ENCODE data around the gene CTDP1.

Gene CTDP1

DNA sequence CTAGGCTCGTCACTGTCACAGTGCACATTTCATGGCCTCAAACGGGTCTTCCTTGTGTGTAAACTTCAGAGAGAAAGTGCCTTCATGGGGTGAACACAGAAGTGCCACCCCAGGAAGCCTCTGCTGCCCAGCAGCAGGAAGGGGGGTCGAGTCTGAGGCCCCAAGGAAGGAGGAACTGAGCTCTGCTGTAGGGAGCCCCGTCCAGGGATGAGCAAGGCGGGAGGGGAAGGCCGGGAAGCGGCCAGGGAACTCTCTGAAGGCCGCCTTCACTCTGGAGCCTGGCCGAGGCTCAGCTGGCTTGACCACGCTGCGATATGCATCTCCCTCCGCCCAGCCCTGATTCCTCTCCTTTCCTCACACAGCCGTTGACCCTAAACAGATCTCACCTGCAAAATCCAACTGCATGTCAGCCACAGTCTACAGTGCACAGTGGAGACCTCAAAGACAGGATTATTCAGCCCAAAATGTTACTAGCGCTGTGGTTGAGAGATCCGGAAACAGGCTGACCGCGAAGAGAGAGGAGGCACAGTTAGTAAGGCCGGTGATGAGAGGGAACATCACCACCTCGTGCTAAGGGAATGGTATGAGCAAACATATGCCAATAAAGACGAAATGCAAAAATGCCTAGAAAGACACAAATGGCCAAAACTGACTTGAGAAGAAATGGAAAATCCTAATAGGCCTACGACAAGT is 34.2 kb upstream of the CTDP1 start:
- H3F3A ChIP-seq (ENCODE audit: insufficient read depth, low read length) = no peaks in the 10 kb centered on the region
- no peak overlapping the region for H3K9ac ChIP-seq (ENCODE audit: low read length)
- H3K4me1 ChIP-seq (ENCODE audit: insufficient read depth, low read length, severe bottlenecking) = no peaks in the 10 kb centered on the region
- no peak overlapping the region for H2AFZ ChIP-seq (ENCODE audit: low read length)
- H3K9me3 ChIP-seq (ENCODE audit: low read length) = no peaks in the 10 kb centered on the region
- H3K9me2 ChIP-seq (ENCODE audit: low read depth, low read length) = no peaks in the 10 kb centered on the region
- no peaks in the 10 kb centered on the region for H3K27me3 ChIP-seq (ENCODE audit: insufficient read depth, low read length)
- no peak overlapping the region for H3K27ac ChIP-seq (ENCODE audit: low read depth, low read length, poor library complexity, severe bottlenecking)
- no peak overlapping the region for H3K4me3 ChIP-seq (ENCODE audit: low read depth, low read length, poor library complexity, severe bottlenecking)
- H3K36me3 ChIP-seq (ENCODE audit: insufficient read depth, low read length) = no peaks in the 10 kb centered on the region
- no peaks in the 10 kb centered on the region for H3K79me2 ChIP-seq (ENCODE audit: insufficient read depth, low read length)
- H4K20me1 ChIP-seq (ENCODE audit: insufficient read depth, low read length) = no peaks in the 10 kb centered on the region
- no peak for TF ChIP-seq EZH2 (IDR thresholded peaks at IDR 0.05; ENCODE audit: borderline replicate concordance, low read length)
- no peak for TF ChIP-seq CTCF (IDR thresholded peaks at IDR 0.05; ENCODE audit: low read length)
- no peak overlapping the region for H3K4me2 ChIP-seq (ENCODE audit: low read length)

- Histone ChIP-seq H3K4me2 (ENCODE audit: low read length) (no peak overlapping the region), H3K27ac (ENCODE audit: low read depth, low read length, poor library complexity, severe bottlenecking) (no peak overlapping the region), H3K36me3 (ENCODE audit: insufficient read depth, low read length) (no peaks in the 10 kb centered on the region), H4K20me1 (ENCODE audit: insufficient read depth, low read length) (no peaks in the 10 kb centered on the region), H3K9me3 (ENCODE audit: low read length) (no peaks in the 10 kb centered on the region), H3K9ac (ENCODE audit: low read length) (no peak overlapping the region), H3K4me3 (ENCODE audit: low read depth, low read length, poor library complexity, severe bottlenecking) (no peak overlapping the region), H3K4me1 (ENCODE audit: insufficient read depth, low read length, severe bottlenecking) (no peaks in the 10 kb centered on the region), H3K27me3 (ENCODE audit: insufficient read depth, low read length) (no peaks in the 10 kb centered on the region), H2AFZ (ENCODE audit: low read length) (no peak overlapping the region), H3F3A (ENCODE audit: insufficient read depth, low read length) (no peaks in the 10 kb centered on the region), H3K9me2 (ENCODE audit: low read depth, low read length) (no peaks in the 10 kb centered on the region), H3K79me2 (ENCODE audit: insufficient read depth, low read length) (no peaks in the 10 kb centered on the region)
- TF ChIP-seq CTCF (IDR thresholded peaks at IDR 0.05; ENCODE audit: low read length) (no peak), EZH2 (IDR thresholded peaks at IDR 0.05; ENCODE audit: borderline replicate concordance, low read length) (no peak)
Observed at GRCh38 chr18:79647307-79647706, 32.3 kb upstream of the CTDP1 start.

- H3K27ac ChIP-seq (ENCODE audit: low read depth, low read length, poor library complexity, severe bottlenecking) = no peak overlapping the region
- H3K27me3 ChIP-seq (ENCODE audit: insufficient read depth, low read length) = no peaks in the 10 kb centered on the region; the same call in 1 of the 2 replicates
- H4K20me1 ChIP-seq (ENCODE audit: insufficient read depth, low read length) = no peaks in the 10 kb centered on the region
- H3K4me1 ChIP-seq (ENCODE audit: insufficient read depth, low read length, severe bottlenecking) = no peaks in the 10 kb centered on the region
- no peaks in the 10 kb centered on the region for H3K79me2 ChIP-seq (ENCODE audit: insufficient read depth, low read length)
- H3K9me2 ChIP-seq (ENCODE audit: low read depth, low read length) = no peaks in the 10 kb centered on the region
- H3F3A ChIP-seq (ENCODE audit: insufficient read depth, low read length) = no peaks in the 10 kb centered on the region
- H2AFZ ChIP-seq (ENCODE audit: low read length) = no peak overlapping the region
- no peak overlapping the region for H3K4me2 ChIP-seq (ENCODE audit: low read length)
- H3K9ac ChIP-seq (ENCODE audit: low read length) = no peak overlapping the region
- H3K4me3 ChIP-seq (ENCODE audit: low read depth, low read length, poor library complexity, severe bottlenecking) = no peak overlapping the region
- H3K9me3 ChIP-seq (ENCODE audit: low read length) = no peaks in the 10 kb centered on the region
- no peak for TF ChIP-seq CTCF (IDR thresholded peaks at IDR 0.05; ENCODE audit: low read length)
- TF ChIP-seq EZH2 (IDR thresholded peaks at IDR 0.05; ENCODE audit: borderline replicate concordance, low read length) = no peak
- H3K36me3 ChIP-seq (ENCODE audit: insufficient read depth, low read length) = no peaks in the 10 kb centered on the region
Observed at GRCh38 chr18:79650959-79651358, 28.6 kb upstream of the CTDP1 start.

Measured in OCI-LY1 (cell line).